Activated naive CD4-positive, alpha-beta T cell (primary cell): ENCODE results near the gene BTBD9.

Experiments
- DNase-seq, 4 experiments: peaks; one replicate each; lab custom pipeline; 2025; lab: John Stamatoyannopoulos, UW

BTBD9 gene

DNA sequence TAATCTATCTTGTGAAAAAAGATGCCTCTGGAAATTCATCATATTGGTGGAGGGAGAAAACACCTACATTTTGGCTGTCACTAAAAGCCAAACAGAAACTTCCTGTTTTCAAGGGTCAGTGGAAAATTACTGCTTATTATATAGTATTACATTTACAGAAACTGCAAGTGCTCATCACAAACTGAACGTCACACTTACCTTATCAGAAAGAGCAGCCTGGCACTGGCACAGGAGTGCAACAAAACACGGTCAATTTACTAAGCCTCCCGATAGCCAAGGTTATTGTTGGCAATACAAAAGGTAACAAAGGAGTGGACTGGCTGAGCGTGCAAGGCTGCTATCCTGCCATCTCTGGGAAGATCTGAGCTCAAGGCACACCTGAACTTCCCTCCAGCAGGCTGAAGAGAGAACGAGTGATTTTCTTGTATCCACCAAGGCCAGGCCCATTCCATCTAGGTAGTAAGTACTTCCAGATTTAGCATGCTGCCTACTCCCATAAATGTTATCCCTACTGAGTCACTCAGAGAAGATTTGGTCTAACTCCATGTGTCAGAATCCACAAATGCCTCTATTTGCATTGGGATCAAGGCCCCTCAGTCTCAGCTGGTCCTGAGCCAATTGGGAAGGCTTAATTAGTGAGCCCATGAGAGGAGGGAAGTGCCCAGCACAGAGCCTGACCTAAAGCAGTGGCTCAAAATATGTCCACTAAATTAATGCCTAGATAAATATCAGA lies 399.8 kb downstream of the BTBD9 start:
- no peak for DNase-seq

GRCh38 chr6:38236631-38237030 lies 403.1 kb downstream of the BTBD9 start:
- no peak for DNase-seq

DNA sequence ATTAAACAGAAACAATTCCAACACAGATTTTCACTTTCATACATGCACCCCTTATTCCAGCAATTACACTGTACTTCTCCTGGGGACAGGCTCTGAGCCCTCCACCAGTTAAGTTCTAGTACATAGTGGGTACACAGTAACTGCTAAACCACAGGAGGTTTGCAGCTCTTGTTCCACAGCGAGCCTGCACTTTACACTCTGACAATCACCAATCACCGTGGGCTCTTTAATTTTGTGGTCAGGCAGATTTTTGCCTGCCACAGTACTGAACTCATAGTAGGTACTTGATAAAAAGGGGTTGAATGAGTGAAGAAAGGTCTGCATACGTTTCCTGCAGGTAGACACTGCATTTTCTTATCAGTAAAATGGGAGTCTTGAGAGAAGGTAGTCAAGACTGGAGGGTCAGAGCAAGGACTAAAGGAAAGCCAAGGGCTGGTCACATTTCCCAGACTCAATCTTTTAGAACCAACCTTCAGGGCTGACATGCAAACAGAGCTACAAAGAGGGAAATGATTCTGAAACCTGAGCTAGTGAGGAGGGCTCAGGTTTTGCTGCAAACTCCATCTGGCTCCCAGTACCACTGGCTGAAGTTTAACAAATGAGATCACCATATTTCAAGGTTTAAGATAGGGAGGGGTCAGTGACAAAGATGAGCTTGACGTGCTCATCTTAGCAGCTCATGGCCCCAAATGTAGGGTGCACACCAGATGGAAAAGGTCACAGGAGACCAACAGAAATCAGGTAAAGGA lies 404.6 kb downstream of the BTBD9 start:
- DNase-seq: no peak

- DNase-seq: no peak
Measured at GRCh38 chr6:38234141-38234540, 405.6 kb downstream of the BTBD9 start.

GRCh38 chr6:38233161-38233791 lies 406.5 kb downstream of the BTBD9 start:
- DNase-seq: no peak

GRCh38 chr6:38225766-38226165 lies 414.0 kb downstream of the BTBD9 start:
- no peak for DNase-seq

DNA sequence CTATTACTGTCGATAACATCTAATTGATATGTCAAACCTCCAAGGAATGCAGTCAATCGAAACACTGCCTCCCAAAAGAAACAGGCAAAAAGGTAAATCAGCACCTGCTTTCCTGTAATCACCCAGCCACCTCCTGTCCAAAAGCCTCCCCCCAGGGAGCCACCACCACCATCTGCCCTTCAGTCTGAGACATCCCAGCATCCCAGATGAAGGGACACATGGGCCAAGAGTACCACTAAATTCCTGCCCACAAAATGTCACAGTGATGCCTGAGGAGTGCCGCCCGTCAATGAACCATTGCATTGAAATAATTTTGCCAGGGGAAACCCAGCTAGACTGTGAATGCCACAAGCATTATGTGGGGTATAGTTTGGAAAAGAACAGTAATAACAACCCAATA lies 418.5 kb downstream of the BTBD9 start:
- DNase-seq: no peak

- DNase-seq: no peak
Measured at GRCh38 chr6:38220069-38220723, 419.5 kb downstream of the BTBD9 start.

DNA sequence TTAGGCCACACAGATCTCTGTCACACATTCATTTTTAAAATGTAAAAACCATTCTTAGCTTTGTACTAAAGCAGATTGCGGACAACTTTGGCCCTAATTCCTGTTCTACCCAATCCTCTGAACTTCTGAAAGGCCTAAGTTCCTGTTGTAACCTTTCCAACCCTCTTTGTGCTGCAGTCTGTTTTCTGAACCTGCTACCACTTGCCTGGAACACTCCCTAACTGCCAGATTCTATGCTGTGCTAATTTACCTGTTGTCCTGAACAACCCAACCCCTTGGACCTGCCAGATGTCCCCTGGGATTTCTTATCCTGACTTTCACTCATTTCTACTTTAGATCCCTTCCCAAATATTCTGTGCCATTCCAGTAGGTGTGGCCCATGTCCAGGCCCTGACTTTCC lies 421.5 kb downstream of the BTBD9 start:
- no peak for DNase-seq

DNA sequence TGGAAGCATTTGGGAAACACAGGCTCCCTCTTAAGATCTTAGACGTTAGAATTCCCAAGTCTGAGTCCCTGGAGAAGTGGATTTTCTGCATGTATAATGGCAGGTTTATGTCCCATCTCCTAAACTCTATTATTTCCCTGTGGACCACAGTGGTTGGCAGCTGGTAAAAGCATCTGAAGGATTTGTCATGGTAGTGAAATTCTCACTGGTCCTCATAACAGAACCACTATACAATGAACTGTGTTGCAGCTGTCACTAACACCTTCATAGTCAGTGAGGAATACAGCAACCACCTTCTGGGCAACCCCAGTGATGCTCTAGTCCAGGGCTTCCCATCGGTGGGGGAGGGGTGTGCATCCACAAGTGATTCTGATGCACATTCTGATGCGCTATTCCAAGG lies 423.3 kb downstream of the BTBD9 start:
- no peak for DNase-seq

GRCh38 chr6:38215651-38216311 lies 423.9 kb downstream of the BTBD9 start:
- DNase-seq: no peak

GRCh38 chr6:38215225-38215624 lies 424.5 kb downstream of the BTBD9 start:
- no peak for DNase-seq

DNA sequence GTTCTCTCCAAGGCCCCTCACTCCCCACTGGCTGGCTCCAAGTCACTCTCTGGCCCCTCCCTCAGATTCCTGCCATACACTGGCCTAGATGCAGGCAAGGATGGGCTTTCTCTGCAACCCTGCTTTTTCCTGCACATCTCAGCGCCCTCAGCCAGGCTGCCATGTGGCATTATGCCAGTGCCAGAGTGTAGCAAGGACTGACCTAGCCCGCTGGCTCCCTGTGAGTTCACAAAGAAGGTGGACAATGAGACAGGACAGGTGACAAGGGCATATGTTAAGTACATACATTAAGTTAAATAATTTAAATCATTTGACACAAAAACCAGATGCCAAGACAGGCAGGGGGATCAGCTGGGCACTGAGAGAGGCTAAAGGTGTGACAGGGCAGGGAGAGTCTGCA lies 425.6 kb downstream of the BTBD9 start:
- DNase-seq: no peak

- no peak for DNase-seq
Measured at GRCh38 chr6:38213251-38213658, 426.5 kb downstream of the BTBD9 start.

DNA sequence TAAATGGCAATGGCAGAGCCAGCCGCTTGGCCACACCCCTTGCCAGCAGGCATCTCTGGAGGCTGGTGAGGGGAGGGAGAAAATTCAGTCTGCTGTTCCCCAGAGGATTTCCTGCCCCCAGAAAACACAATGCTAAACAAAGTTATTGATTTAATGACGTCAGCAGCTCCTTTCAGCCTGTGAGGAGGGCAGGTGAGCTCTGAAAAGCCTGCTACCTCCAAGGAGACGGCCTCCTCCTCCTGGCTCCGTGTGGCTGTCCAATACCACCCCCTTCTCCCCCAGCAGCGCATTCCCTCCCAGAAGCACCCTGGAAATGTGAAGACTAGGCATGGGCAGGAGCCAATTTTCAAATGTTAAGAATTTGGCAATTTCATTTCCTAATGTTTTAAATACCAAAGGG lies 427.1 kb downstream of the BTBD9 start:
- DNase-seq: no peak

- no peak for DNase-seq
Measured at GRCh38 chr6:38212116-38212515, 427.6 kb downstream of the BTBD9 start.

DNA sequence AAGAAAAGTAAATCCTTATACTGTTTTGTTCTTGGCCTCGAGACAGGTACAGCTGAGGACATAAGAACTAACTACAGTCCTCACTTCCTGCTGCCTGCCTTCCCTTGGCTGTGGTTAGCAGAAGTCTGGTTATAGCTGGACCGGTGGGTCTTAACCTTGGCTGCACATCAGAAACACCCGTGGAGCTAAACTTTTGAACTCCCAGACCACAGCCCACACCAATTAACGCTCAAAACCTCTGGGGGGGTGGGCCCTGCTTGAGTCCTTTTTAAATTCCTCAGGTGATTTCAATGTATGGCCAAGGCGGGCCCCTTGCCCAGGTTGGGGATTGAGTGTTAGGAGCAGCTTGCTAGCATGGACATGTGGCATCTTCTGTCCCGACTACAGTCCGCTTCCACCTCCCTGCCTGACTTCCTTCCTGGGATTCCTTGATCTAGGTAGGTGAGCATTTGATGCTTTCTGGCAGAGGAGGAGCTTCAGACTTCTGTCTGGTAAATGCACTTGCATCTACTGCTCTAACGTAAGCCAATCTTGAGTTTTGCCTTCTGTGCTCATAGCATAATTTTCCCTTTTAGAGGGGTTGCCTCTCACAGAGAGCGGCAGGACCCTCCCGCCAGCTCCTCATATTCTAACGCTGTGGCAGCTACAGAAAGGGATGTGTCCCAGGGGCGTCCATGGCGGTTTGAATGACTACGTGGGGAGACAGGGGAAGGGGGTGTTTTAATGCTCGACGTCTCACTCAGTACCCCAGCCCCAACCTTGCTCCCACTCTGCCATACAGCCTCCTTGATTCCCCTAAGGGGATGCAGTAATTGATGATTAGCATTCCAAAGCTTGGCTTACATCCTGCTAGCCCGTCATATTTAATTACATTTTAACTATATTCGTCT lies 430.1 kb downstream of the BTBD9 start:
- DNase-seq: no peak

DNA sequence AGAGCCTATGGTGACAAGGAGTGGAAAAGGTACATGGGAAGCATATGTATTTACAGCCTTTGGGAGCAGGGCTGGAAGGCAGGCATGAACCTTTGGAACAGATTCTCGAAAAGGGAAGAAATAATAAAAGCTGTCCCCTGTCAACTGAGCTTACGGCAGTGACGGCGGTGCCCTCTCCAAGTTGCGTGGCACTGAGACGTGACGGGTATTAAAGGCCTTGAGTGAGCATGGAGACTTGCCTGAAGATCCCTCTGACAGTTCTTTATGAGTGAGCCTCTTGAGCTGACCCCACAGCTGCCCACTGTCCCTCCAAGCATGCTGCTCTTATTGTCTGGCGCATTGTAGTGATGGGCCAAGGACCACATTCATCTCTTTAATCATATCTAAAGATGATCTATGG lies 431.7 kb downstream of the BTBD9 start:
- no peak for DNase-seq

DNA sequence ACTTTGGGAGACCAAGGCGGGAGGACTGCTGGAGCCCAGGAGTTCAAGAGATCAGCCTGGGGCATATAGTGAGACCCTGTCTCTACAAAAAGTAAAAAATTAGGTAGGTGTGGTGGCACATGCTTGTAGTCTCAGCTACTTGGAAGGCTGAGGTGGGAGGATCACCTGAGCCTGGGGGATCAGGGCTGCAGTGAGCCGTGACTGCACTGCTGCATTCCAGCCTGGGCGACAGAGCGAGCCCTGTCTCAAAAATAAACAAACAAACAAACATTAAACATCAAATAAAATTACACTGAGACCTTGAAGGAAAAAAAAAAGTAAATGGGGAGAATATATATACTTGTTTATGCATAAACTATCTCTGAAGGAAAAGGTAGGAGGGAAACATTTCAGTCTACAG lies 432.4 kb downstream of the BTBD9 start:
- DNase-seq: no peak

DNA sequence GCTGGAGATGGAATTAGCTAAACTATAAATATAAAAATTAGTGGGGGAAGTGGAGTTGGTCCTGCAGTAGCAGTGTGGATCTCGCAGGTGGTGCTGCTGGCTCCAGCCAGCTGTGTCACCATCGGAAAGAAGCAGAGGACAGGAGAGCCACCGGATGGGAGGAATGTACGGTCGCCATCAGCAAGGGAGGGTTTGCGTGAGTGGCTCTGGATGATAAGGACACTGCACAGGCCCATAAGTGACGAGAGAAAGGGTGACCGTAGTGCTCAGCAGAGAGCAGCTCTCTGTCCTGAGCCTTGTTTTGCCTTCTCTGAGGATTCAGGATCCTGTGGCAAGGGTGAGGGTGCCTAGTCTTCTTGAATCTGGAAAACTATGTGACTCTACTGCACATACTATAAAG lies 441.5 kb downstream of the BTBD9 start:
- no peak for DNase-seq

GRCh38 chr6:38195113-38195635 lies 444.6 kb downstream of the BTBD9 start:
- no peak for DNase-seq
